Activated CD8-positive, alpha-beta memory T cell treated with anti-CD3 and anti-CD28 coated beads, Interleukin-2, amount 50 U/mL, for 24 hours (primary cell): Measurements from ENCODE around the gene UIMC1.

Experiments used
- DNase-seq: peaks from one replicate; pipeline ENCODE4 v3.0.0-alpha.2; 2020; ENCODE audit errors: extremely low read depth

UIMC1 gene

GRCh38 chr5:176952531-176953193 is 53.9 kb downstream of the UIMC1 start:
- DNase-seq: no peak

GRCh38 chr5:176948458-176948857 is 58.1 kb downstream of the UIMC1 start:
- DNase-seq: no peak

- no peak for DNase-seq
Measured at GRCh38 chr5:176947847-176948246, 58.7 kb downstream of the UIMC1 start.

- no peak for DNase-seq
Measured at GRCh38 chr5:176944268-176944667, 62.3 kb downstream of the UIMC1 start.

GRCh38 chr5:176943816-176944215 is 62.8 kb downstream of the UIMC1 start:
- DNase-seq: no peak

GRCh38 chr5:176941951-176942350 is 64.6 kb downstream of the UIMC1 start:
- no peak for DNase-seq

- DNase-seq: no peak
Measured at GRCh38 chr5:176938472-176938871, 68.1 kb downstream of the UIMC1 start.

- no peak for DNase-seq
Measured at GRCh38 chr5:176935017-176935416, 71.6 kb downstream of the UIMC1 start.

- DNase-seq: no peak
Measured at GRCh38 chr5:176934309-176934930, 72.2 kb downstream of the UIMC1 start.

- no peak for DNase-seq
Measured at GRCh38 chr5:176929654-176930053, 76.9 kb downstream of the UIMC1 start.

- DNase-seq: no peak
Measured at GRCh38 chr5:176927562-176927961, 79.0 kb downstream of the UIMC1 start.

GRCh38 chr5:176922817-176923216 is 83.8 kb downstream of the UIMC1 start:
- DNase-seq: no peak

GRCh38 chr5:176921714-176922113 is 84.9 kb downstream of the UIMC1 start:
- no peak for DNase-seq

GRCh38 chr5:176918613-176919012 is 88.0 kb downstream of the UIMC1 start:
- no peak for DNase-seq

GRCh38 chr5:176916337-176916736 is 90.2 kb downstream of the UIMC1 start:
- no peak for DNase-seq

GRCh38 chr5:176915906-176916305 is 90.7 kb downstream of the UIMC1 start:
- DNase-seq: no peak

- DNase-seq: no peak
Measured at GRCh38 chr5:176912115-176912514, 94.5 kb downstream of the UIMC1 start.

GRCh38 chr5:176908675-176909368 is 97.8 kb downstream of the UIMC1 start:
- DNase-seq: no peak

GRCh38 chr5:176906796-176907195 is 99.8 kb downstream of the UIMC1 start:
- DNase-seq: no peak

GRCh38 chr5:176906126-176906525 is 100.5 kb downstream of the UIMC1 start:
- no peak for DNase-seq

GRCh38 chr5:176904276-176904675 is 102.3 kb downstream of the UIMC1 start:
- DNase-seq: no peak

GRCh38 chr5:176902911-176903664 is 103.5 kb downstream of the UIMC1 start:
- DNase-seq: no peak
